Measurements from ENCODE around the gene YPEL4. TPM values are rescaled to one million over a fixed set of nuclear protein-coding genes. Genes with fewer than 3 reads are reported as not detected.

Gene YPEL4
- total RNA-seq, 3 donors from 2014 or later: 0.39 to 2.4 (median 0.58) TPM

DNA sequence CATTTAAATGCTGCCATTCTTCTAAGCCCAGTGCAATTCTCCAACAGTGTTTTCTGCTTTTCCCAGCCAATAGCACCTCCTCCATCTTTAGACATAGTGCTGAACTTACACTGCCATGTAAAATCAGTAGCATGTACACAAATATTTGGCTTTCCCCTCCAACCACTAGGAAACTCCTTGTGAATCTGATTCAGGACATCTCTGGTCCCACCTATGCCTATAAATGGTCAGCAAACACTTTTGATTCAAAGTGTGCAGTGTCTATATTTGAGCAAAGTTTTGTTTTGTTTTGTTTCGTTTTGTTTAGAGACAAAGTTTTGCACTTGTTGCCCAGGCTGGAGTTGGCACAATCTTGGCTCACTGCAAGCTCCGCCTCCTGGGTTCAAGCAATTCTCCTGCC is 24.8 kb downstream of the YPEL4 start:
- DNase-seq (no peak), ATAC-seq (no peak)
- no peaks in the 10 kb centered on the region for H3K4me1 ChIP-seq (ENCODE audit: low read depth)
- intact Hi-C loops (cut with DNase I, micrococcal nuclease): no loop called here
- TF ChIP-seq, protein P1, sequence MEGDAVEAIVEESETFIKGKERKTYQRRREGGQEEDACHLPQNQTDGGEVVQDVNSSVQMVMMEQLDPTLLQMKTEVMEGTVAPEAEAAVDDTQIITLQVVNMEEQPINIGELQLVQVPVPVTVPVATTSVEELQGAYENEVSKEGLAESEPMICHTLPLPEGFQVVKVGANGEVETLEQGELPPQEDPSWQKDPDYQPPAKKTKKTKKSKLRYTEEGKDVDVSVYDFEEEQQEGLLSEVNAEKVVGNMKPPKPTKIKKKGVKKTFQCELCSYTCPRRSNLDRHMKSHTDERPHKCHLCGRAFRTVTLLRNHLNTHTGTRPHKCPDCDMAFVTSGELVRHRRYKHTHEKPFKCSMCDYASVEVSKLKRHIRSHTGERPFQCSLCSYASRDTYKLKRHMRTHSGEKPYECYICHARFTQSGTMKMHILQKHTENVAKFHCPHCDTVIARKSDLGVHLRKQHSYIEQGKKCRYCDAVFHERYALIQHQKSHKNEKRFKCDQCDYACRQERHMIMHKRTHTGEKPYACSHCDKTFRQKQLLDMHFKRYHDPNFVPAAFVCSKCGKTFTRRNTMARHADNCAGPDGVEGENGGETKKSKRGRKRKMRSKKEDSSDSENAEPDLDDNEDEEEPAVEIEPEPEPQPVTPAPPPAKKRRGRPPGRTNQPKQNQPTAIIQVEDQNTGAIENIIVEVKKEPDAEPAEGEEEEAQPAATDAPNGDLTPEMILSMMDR (IDR thresholded peaks at IDR 0.05): no peak
- H3K4me3 ChIP-seq: no peak overlapping the region
- H3K9me3 ChIP-seq: peaks cover 1% of the 10 kb centered on the region
- no peaks in the 10 kb centered on the region for H3K36me3 ChIP-seq (ENCODE audit: low read depth)

DNA sequence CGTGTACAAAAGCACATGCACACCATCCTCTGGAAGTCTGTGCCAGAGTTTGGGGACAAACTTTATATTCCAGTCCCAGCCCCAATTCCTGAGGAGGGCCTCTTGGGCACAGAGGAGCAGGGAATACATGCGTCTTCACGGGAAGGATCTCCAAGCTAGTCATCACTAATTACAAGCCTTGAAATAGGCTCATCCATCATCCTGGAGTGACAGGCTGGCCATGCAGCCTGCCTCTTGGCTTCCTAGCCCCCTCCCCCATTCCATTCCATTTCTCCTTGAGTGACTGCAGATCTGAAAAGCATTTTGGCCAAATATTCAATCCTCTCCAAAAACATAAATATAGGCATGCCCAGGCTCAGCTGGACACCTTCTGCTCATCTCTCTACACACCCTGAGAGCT is 27.4 kb downstream of the YPEL4 start:
- ATAC-seq: no peak
- Histone ChIP-seq H3K36me3 (ENCODE audit: low read depth) (no peaks in the 10 kb centered on the region), H3K4me1 (ENCODE audit: low read depth) (no peaks in the 10 kb centered on the region), H3K9me3 (peaks cover 9% of the 10 kb centered on the region), H3K4me3 (no peak overlapping the region)
- intact Hi-C loops (cut with DNase I, micrococcal nuclease): no loop called here
- TF ChIP-seq, protein P1 (IDR thresholded peaks at IDR 0.05): no peak
- no peak for DNase-seq

DNA sequence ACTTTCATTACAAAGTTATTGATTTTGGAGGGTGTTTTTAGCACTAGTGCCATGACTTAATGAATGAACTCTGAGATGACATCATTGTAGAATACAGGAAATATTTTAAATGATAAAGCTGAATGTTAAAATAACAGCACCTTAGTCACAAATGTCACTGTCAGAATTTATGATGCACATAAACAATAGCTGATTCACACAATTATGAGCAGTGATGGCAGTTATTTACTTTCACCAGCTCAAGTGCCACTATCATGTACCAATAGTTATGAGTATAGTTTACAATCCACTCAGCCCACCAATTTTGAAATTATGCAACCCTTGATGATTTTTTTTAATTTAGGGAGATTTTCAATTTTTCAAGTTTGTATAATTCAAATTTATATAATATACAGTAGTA is 29.2 kb downstream of the YPEL4 start:
- TF ChIP-seq, protein P1 (IDR thresholded peaks at IDR 0.05): no peak
- Histone ChIP-seq H3K9me3 (peaks cover 9% of the 10 kb centered on the region), H3K36me3 (ENCODE audit: low read depth) (no peaks in the 10 kb centered on the region), H3K4me3 (no peak overlapping the region), H3K4me1 (ENCODE audit: low read depth) (no peaks in the 10 kb centered on the region)
- ATAC-seq (no peak), DNase-seq (no peak)
- intact Hi-C loops (cut with DNase I, micrococcal nuclease): no loop called here

DNA sequence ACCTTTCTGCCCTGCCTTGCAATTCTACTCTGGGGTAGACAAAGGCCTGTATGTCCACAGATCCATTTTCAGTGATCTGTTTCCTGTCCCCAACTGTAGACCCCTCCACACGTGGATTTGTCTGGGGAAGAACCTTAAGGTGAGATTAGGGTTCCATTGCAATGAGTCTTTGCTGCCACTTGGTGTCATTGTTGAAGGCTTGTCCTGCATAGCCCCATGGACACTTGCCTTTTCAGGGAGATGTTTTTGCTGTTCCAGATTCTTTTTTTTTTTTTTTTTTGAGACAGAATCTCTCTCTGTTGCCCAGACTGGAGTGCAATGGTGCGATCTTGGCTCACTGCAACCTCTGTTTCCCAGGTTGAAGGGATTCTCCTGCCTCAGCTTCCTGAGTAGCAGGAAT is 30.4 kb downstream of the YPEL4 start:
- peaks cover 9% of the 10 kb centered on the region for H3K9me3 ChIP-seq
- TF ChIP-seq, protein P1 (IDR thresholded peaks at IDR 0.05): no peak
- no peaks in the 10 kb centered on the region for H3K4me1 ChIP-seq (ENCODE audit: low read depth)
- no peak overlapping the region for H3K4me3 ChIP-seq
- no peak for ATAC-seq
- intact Hi-C loops (cut with DNase I, micrococcal nuclease): no loop called here
- DNase-seq: no peak
- H3K36me3 ChIP-seq (ENCODE audit: low read depth): no peaks in the 10 kb centered on the region

DNA sequence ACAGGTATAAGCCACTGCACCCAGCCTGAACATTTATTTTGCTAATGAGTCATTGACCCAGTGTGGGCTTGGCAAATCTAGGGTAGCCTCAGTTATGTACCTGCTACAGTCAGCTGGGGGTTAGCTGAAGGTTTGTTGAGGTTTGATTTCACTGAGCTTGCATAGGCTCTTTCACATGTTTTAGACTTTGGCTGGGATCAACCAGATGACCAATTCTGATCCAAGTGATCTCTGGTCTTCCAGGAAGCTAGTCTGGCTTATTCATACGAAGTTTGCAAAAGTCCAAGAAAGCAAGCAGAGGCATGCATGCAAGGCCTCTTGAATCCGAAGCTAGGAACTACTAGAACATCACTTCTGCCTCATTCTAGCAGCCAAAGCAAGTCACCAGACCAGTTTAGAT is 31.3 kb downstream of the YPEL4 start:
- Histone ChIP-seq H3K4me1 (ENCODE audit: low read depth) (no peaks in the 10 kb centered on the region), H3K9me3 (peaks cover 9% of the 10 kb centered on the region), H3K36me3 (ENCODE audit: low read depth) (no peaks in the 10 kb centered on the region), H3K4me3 (no peak overlapping the region)
- no peak for ATAC-seq
- DNase-seq: no peak
- TF ChIP-seq, protein P1 (IDR thresholded peaks at IDR 0.05): no peak
- intact Hi-C loops (cut with DNase I, micrococcal nuclease): no loop called here

DNA sequence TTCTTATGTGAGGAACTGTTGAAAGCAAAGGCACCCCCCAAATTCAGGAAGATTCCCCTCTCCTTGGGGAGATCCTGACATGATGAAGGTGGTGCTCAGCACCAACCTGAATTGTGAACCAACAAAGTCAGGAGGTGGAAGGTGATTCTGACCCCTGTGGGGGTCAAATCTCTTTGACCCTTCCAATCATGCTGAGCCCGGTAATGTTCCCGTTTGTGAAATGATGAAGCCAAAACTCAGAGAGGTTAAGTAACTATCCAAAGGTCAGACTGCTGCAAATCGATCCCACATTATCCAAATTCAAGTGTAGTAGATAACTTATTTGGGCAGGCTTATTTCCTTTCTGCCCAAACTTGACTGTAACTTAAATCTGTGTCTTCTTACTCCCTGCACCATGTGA is 33.1 kb downstream of the YPEL4 start:
- Histone ChIP-seq H3K9me3 (peaks cover 9% of the 10 kb centered on the region), H3K4me3 (no peak overlapping the region), H3K36me3 (ENCODE audit: low read depth) (no peaks in the 10 kb centered on the region), H3K4me1 (ENCODE audit: low read depth) (no peaks in the 10 kb centered on the region)
- intact Hi-C loops (cut with DNase I, micrococcal nuclease): no loop called here
- ATAC-seq: no peak
- DNase-seq: no peak
- TF ChIP-seq, protein P1 (IDR thresholded peaks at IDR 0.05): no peak

All from mucosa of descending colon (tissue), 3 donors.